SK-N-SH treated with all-trans-retinoic acid at 6 μM for 48 hours (cell line): ENCODE data around the gene TFPI2.

Experiments
- BACH2 ChIP-seq: fragments of 250-450 bp; sonication (Bioruptor Pico); IDR thresholded peaks from 2 replicates; pipeline ENCODE4 v1.9.0; 2021; ENCODE audit warnings: mild to moderate bottlenecking, borderline replicate concordance
- CREB5 ChIP-seq: fragments of 250-450 bp; sonication (Bioruptor Pico); IDR thresholded peaks from 2 replicates; pipeline ENCODE4 v1.5.1; 2020; ENCODE audit warnings: low read depth, mild to moderate bottlenecking, moderate library complexity
- CSDC2 ChIP-seq: fragments of 250-450 bp; sonication (Bioruptor Pico); IDR thresholded peaks from 2 replicates; pipeline ENCODE4 v1.5.0; 2020; ENCODE audit warnings: mild to moderate bottlenecking, moderate library complexity
- CSRNP3 ChIP-seq: fragments of 250-450 bp; sonication (Bioruptor Pico); IDR thresholded peaks from 2 replicates; pipeline ENCODE4 v1.5.1; 2021; ENCODE audit warnings: mild to moderate bottlenecking, moderate library complexity
- ESRRG ChIP-seq: fragments of 250-450 bp; sonication (Bioruptor Pico); IDR thresholded peaks from 2 replicates; pipeline ENCODE4 v1.6.1; 2021; ENCODE audit warnings: mild to moderate bottlenecking
- ISL1 ChIP-seq: fragments of 250-450 bp; sonication (Bioruptor Pico); IDR thresholded peaks from 2 replicates; pipeline ENCODE4 v2.1.2; 2022; ENCODE audit warnings: mild to moderate bottlenecking, moderate library complexity
- PATZ1 ChIP-seq: fragments of 250-450 bp; sonication (Bioruptor Pico); IDR thresholded peaks from 2 replicates; pipeline ENCODE4 v1.8.0; 2020; ENCODE audit warnings: mild to moderate bottlenecking, moderate library complexity, borderline replicate concordance
- RARB ChIP-seq: fragments of 250-450 bp; sonication (Bioruptor Pico); IDR thresholded peaks from 2 replicates; pipeline ENCODE4 v1.8.0; 2021; ENCODE audit warnings: mild to moderate bottlenecking, moderate library complexity
- TCF4 ChIP-seq: fragments of 250-450 bp; sonication (Bioruptor Pico); IDR thresholded peaks from 2 replicates; pipeline ENCODE4 v1.8.0; 2021; ENCODE audit warnings: mild to moderate bottlenecking, moderate library complexity, borderline replicate concordance
- TSHZ2 ChIP-seq: fragments of 250-450 bp; sonication (Bioruptor Pico); IDR thresholded peaks from 2 replicates; pipeline ENCODE4 v1.5.0; 2020; ENCODE audit warnings: mild to moderate bottlenecking, moderate library complexity
- ZFP3 ChIP-seq: fragments of 250-450 bp; sonication (Bioruptor Pico); IDR thresholded peaks from 2 replicates; pipeline ENCODE4 v1.5.0; 2020; ENCODE audit warnings: mild to moderate bottlenecking, moderate library complexity
- ZFP30 ChIP-seq: fragments of 450-650 bp; formaldehyde crosslinking; IDR thresholded peaks from 2 replicates; pipeline ENCODE4 v1.5.0; 2022; ENCODE audit warnings: mild to moderate bottlenecking, moderate library complexity
- ZNF565 ChIP-seq: fragments of 450-650 bp; formaldehyde crosslinking; conservative IDR thresholded peaks from 2 replicates; pipeline ENCODE4 v1.5.0; 2020; ENCODE audit warnings: low read depth, mild to moderate bottlenecking, moderate library complexity
- ZNF70 ChIP-seq: fragments of 450-650 bp; formaldehyde crosslinking; IDR thresholded peaks from 2 replicates; pipeline ENCODE4 v1.5.0; 2020; ENCODE audit warnings: mild to moderate bottlenecking, moderate library complexity

- TF ChIP-seq CSDC2 (CRISPR knock-in tag) (no peak), CREB5 (no peak), PATZ1 (no peak), ZFP3 (CRISPR knock-in tag) (no peak), BACH2 (CRISPR knock-in tag) (no peak), ZFP30 (no peak), CSRNP3 (CRISPR knock-in tag) (no peak), ZNF565 (CRISPR knock-in tag) (no peak), RARB (no peak), ESRRG (CRISPR knock-in tag) (no peak), TCF4 (no peak), ISL1 (CRISPR knock-in tag) (no peak), TSHZ2 (CRISPR knock-in tag) (no peak), ZNF70 (no peak)
Measured at GRCh38 chr7:93838966-93839365, 51.6 kb downstream of the TFPI2 start.
